ENCODE data around the gene TROAP. TPM values are rescaled to one million over a fixed set of nuclear protein-coding genes. Genes with fewer than 3 reads are reported as not detected.
A peak's percentile ranks its signal among the peaks of the same experiment; 100 is the strongest.
"Not testable (repeated sequence)": the region's sequence is repeated elsewhere in the genome, so short reads cannot be mapped to it uniquely, and the experiment has no call there.

The TROAP gene
- total RNA-seq, 1 experiment from 2014 or later: 135 TPM

- ChIA-PET CTCF (interaction anchor here (0.5 to 4.0 kb wide), 36 partner anchors 9 to 464 kb away, joined by 3 to 153 read pairs (median 4); partner anchors contain the start of genes DNAJC22, PRPH, SPATS2 and TMBIM6), POLR2A (interaction anchor here (0.5 to 2.7 kb wide), 8 partner anchors 9 to 291 kb away, joined by 3 to 30 read pairs (median 4); partner anchors contain the start of genes DNAJC22, PRPF40B, SPATS2 and TROAP)
- H3K27me3 Mint-ChIP-seq (ENCODE audit: insufficient read depth, unreplicated experiment): no peaks in the 10 kb centered on the region
- Histone ChIP-seq H3K4me1 (peaks cover 24% of the 10 kb centered on the region), H3K4me3 (ENCODE audit: low read depth, low read length) (no peak overlapping the region), H3K36me3 (ENCODE audit: control insufficient read depth, insufficient read depth, low read length) (peaks cover 2% of the 10 kb centered on the region; the same call in 1 of the 2 replicates), H3K27me3 (replicated peaks; ENCODE audit: control insufficient read depth, insufficient read depth, low read length) (no peaks in the 10 kb centered on the region), H3K9me3 (no peaks in the 10 kb centered on the region)
- peak overlapping the region; percentile 18 for H3K4me3 Mint-ChIP-seq (ENCODE audit: unreplicated experiment)
- intact Hi-C loops (cut with micrococcal nuclease; ENCODE audit: unreplicated experiment): loop anchor here (1.0 kb wide), 2 partner anchors 16 to 26 kb away; no protein-coding TSS in a partner anchor
- H3K27ac Mint-ChIP-seq (ENCODE audit: unreplicated experiment): peak overlapping the region; percentile 77
- peak; percentile 90 to 96 for TF ChIP-seq CTCF (IDR thresholded peaks at IDR 0.05; ENCODE audit: insufficient read depth in 1 of 2, low read depth in 1 of 2, low read length in 1 of 2, severe bottlenecking in 1 of 2, unreplicated experiment in 1 of 2)
- H3K36me3 Mint-ChIP-seq (ENCODE audit: insufficient read depth, unreplicated experiment): peaks cover 35% of the 10 kb centered on the region
- BruUV-seq (replicated peaks): no TSS peak
- no peaks in the 10 kb centered on the region for H3K9me3 Mint-ChIP-seq (ENCODE audit: unreplicated experiment)
- peak; percentile 84 to 86 for DNase-seq
- peaks cover 24% of the 10 kb centered on the region for H3K4me1 Mint-ChIP-seq (ENCODE audit: low read depth, unreplicated experiment)
Measured at GRCh38 chr12:49331380-49332222, 8.5 kb downstream of the TROAP start.

- H3K36me3 ChIP-seq (ENCODE audit: control insufficient read depth, insufficient read depth, low read length): 0 out of 2 replicates have a peak, but pooled peaks cover 2% of the 10 kb centered on the region
- BruUV-seq (replicated peaks): no TSS peak
- H3K27me3 Mint-ChIP-seq (ENCODE audit: insufficient read depth, unreplicated experiment): no peaks in the 10 kb centered on the region
- ChIA-PET CTCF (interaction anchor here (0.7 to 4.0 kb wide), 17 partner anchors 10 to 301 kb away, joined by 3 to 153 read pairs (median 19); partner anchors contain the start of genes DNAJC22, PRPH, SPATS2 and TROAP), POLR2A (interaction anchor here (1.0 to 2.7 kb wide), 3 partner anchors 9 to 15 kb away, joined by 3 to 30 read pairs (median 26); partner anchors contain the start of genes DNAJC22 and TROAP)
- peak overlapping the region; percentile 77 for H3K27ac Mint-ChIP-seq (ENCODE audit: unreplicated experiment)
- peaks cover 27% of the 10 kb centered on the region for H3K4me1 ChIP-seq
- H3K4me3 ChIP-seq (ENCODE audit: low read depth, low read length): no peak overlapping the region
- peaks cover 26% of the 10 kb centered on the region for H3K36me3 Mint-ChIP-seq (ENCODE audit: insufficient read depth, unreplicated experiment)
- no peak for DNase-seq
- intact Hi-C loops (cut with micrococcal nuclease; ENCODE audit: unreplicated experiment): no loop called here
- no peak for TF ChIP-seq CTCF (IDR thresholded peaks at IDR 0.05; ENCODE audit: insufficient read depth in 1 of 2, low read depth in 1 of 2, low read length in 1 of 2, severe bottlenecking in 1 of 2, unreplicated experiment in 1 of 2)
- no peaks in the 10 kb centered on the region for H3K9me3 ChIP-seq
- H3K4me3 Mint-ChIP-seq (ENCODE audit: unreplicated experiment): peak overlapping the region; percentile 18
- no peaks in the 10 kb centered on the region for H3K9me3 Mint-ChIP-seq (ENCODE audit: unreplicated experiment)
- H3K4me1 Mint-ChIP-seq (ENCODE audit: low read depth, unreplicated experiment): peaks cover 26% of the 10 kb centered on the region
- no peaks in the 10 kb centered on the region for H3K27me3 ChIP-seq (replicated peaks; ENCODE audit: control insufficient read depth, insufficient read depth, low read length)
Measured at GRCh38 chr12:49332441-49332861, 9.4 kb downstream of the TROAP start.

- 0 out of 2 replicates have a peak, but pooled peaks cover 2% of the 10 kb centered on the region for H3K36me3 ChIP-seq (ENCODE audit: control insufficient read depth, insufficient read depth, low read length)
- no TSS peak for BruUV-seq (replicated peaks)
- CTCF ChIA-PET: interaction anchor here (1.2 to 4.0 kb wide), 4 partner anchors 9 to 172 kb away, joined by 3 to 153 read pairs (median 54); partner anchors contain the start of genes DNAJC22 and TROAP
- no peak for TF ChIP-seq CTCF (IDR thresholded peaks at IDR 0.05; ENCODE audit: insufficient read depth in 1 of 2, low read depth in 1 of 2, low read length in 1 of 2, severe bottlenecking in 1 of 2, unreplicated experiment in 1 of 2)
- Mint-ChIP-seq H3K9me3 (ENCODE audit: unreplicated experiment) (no peaks in the 10 kb centered on the region), H3K4me1 (ENCODE audit: low read depth, unreplicated experiment) (peaks cover 31% of the 10 kb centered on the region), H3K36me3 (ENCODE audit: insufficient read depth, unreplicated experiment) (peaks cover 21% of the 10 kb centered on the region), H3K27me3 (ENCODE audit: insufficient read depth, unreplicated experiment) (no peaks in the 10 kb centered on the region), H3K4me3 (ENCODE audit: unreplicated experiment) (no peak overlapping the region), H3K27ac (ENCODE audit: unreplicated experiment) (peak overlapping the region; percentile 77)
- DNase-seq: no peak
- H3K9me3 ChIP-seq: no peaks in the 10 kb centered on the region
- POLR2A ChIA-PET: interaction anchor here (2.7 kb wide), 1 partner anchor 14 kb away, joined by 30 read pairs; the partner anchor contains the start of gene DNAJC22
- intact Hi-C loops (cut with micrococcal nuclease; ENCODE audit: unreplicated experiment): no loop called here
- peaks cover 27% of the 10 kb centered on the region for H3K4me1 ChIP-seq
- no peak overlapping the region for H3K4me3 ChIP-seq (ENCODE audit: low read depth, low read length)
- no peaks in the 10 kb centered on the region for H3K27me3 ChIP-seq (replicated peaks; ENCODE audit: control insufficient read depth, insufficient read depth, low read length)
Measured at GRCh38 chr12:49332891-49333371, 9.9 kb downstream of the TROAP start.

- ChIA-PET POLR2A (interaction anchor here (0.7 kb wide), 1 partner anchor 11 kb away, joined by 11 read pairs; the partner anchor contains the start of gene TROAP), CTCF (interaction anchor here (0.6 to 4.0 kb wide), 2 partner anchors 13 to 51 kb away, joined by 3 to 153 read pairs; partner anchors contain the start of gene DNAJC22)
- H3K9me3 Mint-ChIP-seq (ENCODE audit: unreplicated experiment); H3K27ac Mint-ChIP-seq (ENCODE audit: unreplicated experiment); intact Hi-C loops (cut with micrococcal nuclease; ENCODE audit: unreplicated experiment); H3K4me3 Mint-ChIP-seq (ENCODE audit: unreplicated experiment); H3K9me3 ChIP-seq; DNase-seq; H3K36me3 ChIP-seq (ENCODE audit: control insufficient read depth, insufficient read depth, low read length); H3K27me3 ChIP-seq (replicated peaks; ENCODE audit: control insufficient read depth, insufficient read depth, low read length); H3K27me3 Mint-ChIP-seq (ENCODE audit: insufficient read depth, unreplicated experiment); BruUV-seq (replicated peaks); H3K4me3 ChIP-seq (ENCODE audit: low read depth, low read length): not testable (repeated sequence)
- peaks cover 32% of the 10 kb centered on the region for H3K4me1 Mint-ChIP-seq (ENCODE audit: low read depth, unreplicated experiment)
- peaks cover 13% of the 10 kb centered on the region for H3K36me3 Mint-ChIP-seq (ENCODE audit: insufficient read depth, unreplicated experiment)
- peaks cover 27% of the 10 kb centered on the region for H3K4me1 ChIP-seq
Measured at GRCh38 chr12:49333778-49334177, 10.7 kb downstream of the TROAP start.
